Fibroblast of upper back skin (primary cell): Measurements from ENCODE around the gene MAG.
A peak's percentile ranks its signal among the peaks of the same experiment; 100 is the strongest.
"Not testable (repeated sequence)": the region's sequence is repeated elsewhere in the genome, so short reads cannot be mapped to it uniquely, and the experiment has no call there.

Source experiments
- DNase-seq: peaks from one replicate; pipeline ENCODE4 v3.0.0-alpha.2; 2013

MAG gene

GRCh38 chr19:35346193-35347052 is 54.5 kb downstream of the MAG start:
- no peak for DNase-seq

- DNase-seq = no peak
Observed at GRCh38 chr19:35347171-35347929, 55.4 kb downstream of the MAG start, which contains the start of gene FFAR1. FFAR1 (plus strand) TSS chr19:35347902; CDS start chr19:35351552, 3,650 bp downstream.

- DNase-seq = no peak
Observed at GRCh38 chr19:35347930-35348298, 56.0 kb downstream of the MAG start.

DNA sequence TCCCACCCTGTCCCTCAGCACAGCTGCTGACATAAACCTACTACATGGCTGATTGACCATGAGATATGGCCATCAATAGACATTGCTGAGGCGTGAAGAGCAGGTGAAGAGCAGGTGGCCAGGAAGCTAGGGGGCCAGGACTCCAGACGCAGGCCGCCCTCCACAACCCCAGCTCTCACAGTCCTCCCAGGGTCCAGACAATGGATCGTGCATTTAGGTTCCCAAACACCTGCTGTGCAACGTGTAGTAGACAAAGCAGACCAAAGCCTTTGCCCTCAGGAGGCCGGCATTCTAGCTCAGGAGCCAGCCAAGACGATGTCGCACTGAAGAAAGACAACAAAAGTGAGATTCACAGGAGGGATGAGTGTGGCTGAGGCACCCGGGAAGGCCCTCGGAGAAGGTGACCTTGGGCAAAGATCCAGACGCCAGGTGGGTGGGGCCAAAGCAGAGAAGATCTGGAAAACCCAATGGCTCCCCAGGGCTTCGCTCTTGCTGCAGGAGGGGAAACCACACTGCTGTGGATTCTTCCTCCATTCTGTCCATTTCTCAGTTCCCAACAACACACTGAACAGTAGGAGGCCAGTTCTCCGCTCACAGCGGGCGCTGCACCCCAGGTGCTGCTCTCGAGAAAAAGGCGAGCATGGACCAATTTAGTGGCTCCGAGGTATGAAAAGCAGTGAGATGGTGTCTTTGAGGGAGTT is 57.1 kb downstream of the MAG start:
- DNase-seq = no peak

DNA sequence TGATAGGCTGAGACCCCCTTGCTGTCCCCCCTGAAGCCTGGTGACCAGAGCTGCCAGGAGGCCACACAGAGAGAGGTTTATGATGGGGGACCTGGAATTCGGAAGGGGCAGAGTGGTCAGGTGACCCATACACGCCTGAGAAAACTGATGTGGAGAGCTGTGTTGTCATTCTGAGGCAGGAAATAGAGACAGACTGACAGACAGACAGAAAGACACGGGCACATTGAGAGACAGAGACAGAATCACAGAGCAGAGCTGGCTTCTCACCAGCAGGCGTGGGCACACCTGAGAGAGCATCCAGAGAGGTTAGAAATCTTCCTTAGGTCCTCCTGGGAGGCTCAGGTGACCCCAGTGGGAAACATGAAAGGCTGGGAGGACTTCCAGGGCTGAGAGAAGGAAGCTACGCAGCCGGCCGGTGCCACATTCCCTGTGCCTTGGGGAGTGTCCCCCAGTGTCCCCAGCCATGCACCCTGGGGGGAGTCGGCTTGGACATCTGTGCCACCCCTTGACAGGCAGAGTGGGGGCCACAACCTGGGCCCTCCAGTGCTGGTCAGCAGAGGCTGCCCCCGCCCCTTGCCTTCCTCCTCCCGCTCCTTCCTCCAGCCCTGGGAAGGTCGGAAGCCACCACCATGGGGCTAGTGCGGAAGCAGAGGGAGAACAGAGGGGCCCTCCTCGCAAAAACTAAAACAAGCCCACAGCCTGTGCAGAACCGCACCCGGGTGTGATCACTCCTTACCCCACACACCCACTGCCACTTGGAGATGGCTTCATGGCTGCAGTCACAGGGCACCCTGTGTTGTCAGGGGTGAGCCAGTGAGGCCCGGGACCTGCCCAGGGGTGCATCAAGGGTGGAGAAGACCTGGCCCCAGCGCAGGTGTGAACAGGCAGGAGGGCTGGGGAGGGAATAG is 57.9 kb downstream of the MAG start:
- no peak for DNase-seq

DNA sequence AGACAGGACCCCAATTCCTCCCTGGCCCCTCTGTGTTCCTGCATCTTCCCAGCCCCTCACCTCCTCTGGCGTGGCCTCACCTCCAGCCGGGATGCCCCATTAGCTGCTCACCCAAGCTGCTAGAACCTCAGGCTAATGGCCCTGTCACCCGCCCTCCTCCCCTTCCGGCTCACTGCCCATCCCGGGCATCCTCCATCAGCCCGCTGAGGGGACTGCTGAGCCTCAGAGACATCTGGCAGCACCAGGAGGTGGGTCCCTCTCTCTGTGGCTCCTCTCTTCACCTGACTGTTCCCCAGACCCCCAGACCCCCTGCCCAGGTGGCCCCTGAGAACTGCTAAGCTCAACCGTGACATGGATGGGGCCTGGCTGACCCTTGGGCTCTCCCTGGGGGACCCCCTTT is 58.6 kb downstream of the MAG start:
- no peak for DNase-seq

DNA sequence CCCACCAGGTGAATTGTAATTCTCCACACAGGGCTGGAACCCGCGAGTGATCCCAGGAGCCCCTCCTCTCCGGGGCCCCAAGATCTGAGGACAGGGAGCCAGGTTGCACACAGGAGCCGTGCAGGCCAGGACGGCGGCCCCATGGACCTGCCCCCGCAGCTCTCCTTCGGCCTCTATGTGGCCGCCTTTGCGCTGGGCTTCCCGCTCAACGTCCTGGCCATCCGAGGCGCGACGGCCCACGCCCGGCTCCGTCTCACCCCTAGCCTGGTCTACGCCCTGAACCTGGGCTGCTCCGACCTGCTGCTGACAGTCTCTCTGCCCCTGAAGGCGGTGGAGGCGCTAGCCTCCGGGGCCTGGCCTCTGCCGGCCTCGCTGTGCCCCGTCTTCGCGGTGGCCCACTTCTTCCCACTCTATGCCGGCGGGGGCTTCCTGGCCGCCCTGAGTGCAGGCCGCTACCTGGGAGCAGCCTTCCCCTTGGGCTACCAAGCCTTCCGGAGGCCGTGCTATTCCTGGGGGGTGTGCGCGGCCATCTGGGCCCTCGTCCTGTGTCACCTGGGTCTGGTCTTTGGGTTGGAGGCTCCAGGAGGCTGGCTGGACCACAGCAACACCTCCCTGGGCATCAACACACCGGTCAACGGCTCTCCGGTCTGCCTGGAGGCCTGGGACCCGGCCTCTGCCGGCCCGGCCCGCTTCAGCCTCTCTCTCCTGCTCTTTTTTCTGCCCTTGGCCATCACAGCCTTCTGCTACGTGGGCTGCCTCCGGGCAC is 59.6 kb downstream of the MAG start:
- DNase-seq = no peak

DNA sequence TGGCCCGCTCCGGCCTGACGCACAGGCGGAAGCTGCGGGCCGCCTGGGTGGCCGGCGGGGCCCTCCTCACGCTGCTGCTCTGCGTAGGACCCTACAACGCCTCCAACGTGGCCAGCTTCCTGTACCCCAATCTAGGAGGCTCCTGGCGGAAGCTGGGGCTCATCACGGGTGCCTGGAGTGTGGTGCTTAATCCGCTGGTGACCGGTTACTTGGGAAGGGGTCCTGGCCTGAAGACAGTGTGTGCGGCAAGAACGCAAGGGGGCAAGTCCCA is 60.2 kb downstream of the MAG start:
- no peak for DNase-seq

- peak; percentile 66 for DNase-seq
Observed at GRCh38 chr19:35352448-35353304, 60.7 kb downstream of the MAG start.

DNA sequence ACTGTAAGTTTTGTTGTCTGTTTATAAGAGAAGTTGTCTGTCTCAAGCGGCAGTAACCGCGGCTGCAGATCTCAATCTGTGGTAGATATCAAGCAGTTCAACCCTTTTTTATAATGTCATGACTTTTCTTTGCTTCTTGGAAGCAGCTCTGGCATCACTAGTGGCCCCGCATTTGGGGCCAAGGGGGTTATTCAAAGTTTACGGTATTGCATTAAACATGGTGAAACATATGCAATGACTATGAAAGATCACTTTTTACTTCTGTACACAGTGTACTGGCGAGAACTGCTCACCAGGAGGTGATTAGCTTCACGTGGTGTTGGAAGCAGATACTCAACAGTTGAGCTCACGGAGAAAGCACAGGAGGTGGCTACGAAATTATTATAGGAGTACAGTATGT is 61.7 kb downstream of the MAG start:
- DNase-seq = no peak

DNA sequence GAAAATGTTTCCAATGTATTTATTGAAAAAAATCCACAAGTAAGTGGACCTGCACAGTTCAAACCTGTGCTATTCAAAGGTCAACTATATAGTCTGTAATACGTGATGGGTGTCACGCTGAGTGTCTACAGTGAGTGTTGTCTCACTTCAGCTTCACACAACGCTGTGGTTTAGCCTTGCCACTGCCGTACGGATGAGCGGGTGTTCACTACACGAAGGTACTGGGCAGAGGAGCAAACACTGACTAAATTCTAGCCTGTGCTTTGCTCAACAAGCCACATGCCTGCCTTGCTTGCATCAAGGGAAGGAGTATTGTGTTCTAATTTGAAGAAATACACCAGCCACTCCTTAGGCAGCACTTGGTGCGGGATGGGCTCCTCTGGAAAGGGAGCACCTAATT is 62.9 kb downstream of the MAG start:
- no peak for DNase-seq

DNA sequence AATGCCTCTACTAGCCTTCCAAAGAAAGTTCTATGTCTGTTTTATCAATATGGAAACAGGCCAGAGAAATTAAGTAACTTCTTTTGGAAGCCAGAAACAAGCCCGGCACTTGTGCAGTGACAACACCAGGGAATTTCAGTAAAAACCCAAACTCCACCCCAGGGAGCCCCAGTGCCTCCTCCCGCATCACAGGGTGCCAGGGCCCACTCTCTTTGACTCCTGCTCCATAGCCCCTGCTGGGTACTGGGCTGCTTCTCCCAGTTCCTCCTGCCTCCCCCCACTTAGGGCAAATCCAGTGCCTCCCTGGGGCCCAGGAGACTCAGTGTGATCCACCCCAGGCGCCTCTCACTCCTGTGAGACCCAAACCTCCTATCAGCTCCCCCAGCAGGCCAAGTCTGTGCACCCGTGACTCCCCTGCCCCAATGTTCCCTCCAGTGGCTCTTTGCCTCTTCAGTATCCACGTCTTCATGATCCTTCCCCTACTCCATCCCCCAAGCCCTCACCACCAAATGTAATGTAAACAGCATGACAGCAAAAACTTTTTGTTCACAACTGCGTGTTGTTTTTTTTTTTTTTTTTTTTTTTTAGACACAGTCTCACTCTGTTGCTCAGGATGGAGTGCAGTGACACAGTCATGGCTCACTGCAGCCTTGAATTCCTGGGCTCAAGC is 64.0 kb downstream of the MAG start:
- DNase-seq = no peak

GRCh38 chr19:35357867-35358573 is 66.1 kb downstream of the MAG start, which contains the start of gene FFAR3:
FFAR3 (plus strand) TSS chr19:35358460; CDS start chr19:35358891, 431 bp downstream.
- DNase-seq = peak; percentile 61

GRCh38 chr19:35358834-35359233 is 66.9 kb downstream of the MAG start:
- DNase-seq = not testable (repeated sequence)

GRCh38 chr19:35359395-35359794 is 67.4 kb downstream of the MAG start:
- DNase-seq = not testable (repeated sequence)

DNA sequence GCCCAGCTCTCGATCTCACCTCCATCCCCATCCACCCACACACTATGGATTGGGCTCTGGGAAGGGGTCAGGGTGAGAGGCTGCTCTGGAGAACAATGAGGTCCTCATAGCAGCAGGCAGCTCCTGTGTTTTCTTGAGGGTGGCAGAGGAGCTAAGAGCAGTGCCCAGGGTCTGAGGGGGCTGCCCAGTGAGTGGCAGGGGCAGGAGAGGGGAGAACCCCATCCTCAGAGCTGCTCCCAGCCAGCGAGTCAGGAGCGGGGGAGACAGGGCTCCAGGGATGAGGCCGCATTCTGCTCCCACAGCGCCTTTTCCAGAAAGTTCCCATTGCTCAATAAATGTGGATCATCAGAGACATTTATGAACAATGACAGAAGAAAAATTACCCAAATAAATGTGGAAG is 68.1 kb downstream of the MAG start:
- not testable (repeated sequence) for DNase-seq

GRCh38 chr19:35360880-35361420 is 69.0 kb downstream of the MAG start:
- DNase-seq = no peak

GRCh38 chr19:35362261-35363000 is 70.5 kb downstream of the MAG start:
- no peak for DNase-seq
